COR-L47 (cell line): ENCODE results near the gene CALCOCO1.
"Not testable (repeated sequence)": the region's sequence is repeated elsewhere in the genome, so short reads cannot be mapped to it uniquely, and the experiment has no call there.

Source experiments
- DNase-seq: peaks from one replicate; lab custom pipeline; 2025; lab: John Stamatoyannopoulos, UW

The CALCOCO1 gene

DNA sequence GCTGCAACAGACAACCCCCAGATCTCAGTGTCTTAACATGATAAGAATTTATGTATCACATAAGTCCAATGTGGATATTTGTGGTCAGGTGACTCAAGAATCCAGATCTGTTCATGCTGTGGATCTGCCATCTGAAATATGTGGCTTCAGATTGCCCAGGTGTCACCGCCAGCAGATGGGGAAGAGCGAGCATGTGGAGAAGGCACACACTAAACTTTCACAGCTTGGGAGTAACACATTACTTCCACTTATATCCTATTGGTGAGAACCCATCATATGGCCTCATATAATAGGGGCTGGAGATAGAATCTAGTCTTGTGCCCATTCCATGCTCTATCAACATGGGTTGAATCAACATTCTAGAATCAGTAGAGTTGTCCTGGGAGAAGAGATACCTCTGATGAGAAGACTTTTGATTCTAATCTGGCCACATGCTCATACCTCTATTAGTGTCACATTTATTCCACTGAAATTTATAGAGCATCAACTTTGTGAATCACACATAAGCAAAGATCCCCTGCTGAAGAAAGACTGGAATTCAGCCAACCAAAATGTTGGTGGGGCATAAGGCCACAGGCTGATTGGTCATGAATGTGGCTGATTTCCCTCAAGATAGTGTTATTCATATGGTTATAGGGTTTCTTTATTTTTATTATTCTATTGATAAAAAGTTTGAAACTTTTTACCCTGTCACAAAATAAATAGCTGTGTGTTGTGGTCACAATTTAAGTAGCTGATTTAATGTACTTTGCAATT is 6.0 kb upstream of the CALCOCO1 start:
- DNase-seq, result no peak

- DNase-seq, result no peak
These were observed 2.4 kb upstream of the CALCOCO1 start for GRCh38 chr12:53729644-53730043.

- DNase-seq, result no peak
These were observed 954 bp upstream of the CALCOCO1 start for GRCh38 chr12:53728206-53728605.

DNA sequence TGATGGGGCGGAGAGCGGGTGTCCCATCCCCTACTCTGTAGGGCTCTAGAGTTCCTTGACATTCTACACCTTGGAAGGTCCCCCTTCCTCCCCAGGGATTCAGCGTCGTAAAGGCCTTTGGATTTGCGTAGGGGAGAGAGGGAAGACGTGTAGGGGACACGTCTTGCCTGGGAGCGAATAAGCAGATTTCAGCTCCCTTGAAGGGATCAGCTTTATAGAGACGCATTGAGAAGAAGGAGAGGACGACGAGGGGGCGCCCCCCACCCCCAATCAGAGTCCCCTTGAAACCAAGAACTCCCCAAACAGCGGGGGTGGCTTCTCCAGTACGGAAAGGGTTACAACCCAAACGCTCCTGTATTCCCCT is 324 bp downstream of the CALCOCO1 start:
- no peak for DNase-seq

GRCh38 chr12:53726341-53726740 is 911 bp downstream of the CALCOCO1 start:
- DNase-seq, result no peak

DNA sequence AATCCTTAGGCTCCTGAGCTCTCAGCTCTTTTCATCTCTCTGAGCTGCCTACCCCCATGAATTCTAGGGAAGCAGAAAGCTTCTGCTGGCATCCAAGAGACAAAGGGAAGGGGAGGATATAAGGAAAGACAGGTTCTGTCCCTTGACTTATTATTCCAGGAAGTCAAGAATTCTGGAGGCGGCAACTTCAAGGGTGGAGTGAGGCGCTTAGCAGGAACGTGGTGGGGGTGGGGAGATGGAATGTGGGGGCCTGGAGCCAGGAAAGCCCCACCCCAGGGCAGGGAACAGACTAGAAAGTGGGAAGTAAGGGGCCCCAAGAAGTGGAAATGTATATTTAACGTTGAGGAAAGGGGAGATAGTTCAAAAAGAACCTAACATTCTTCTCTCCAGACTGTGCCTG is 1.4 kb downstream of the CALCOCO1 start:
- no peak for DNase-seq

DNA sequence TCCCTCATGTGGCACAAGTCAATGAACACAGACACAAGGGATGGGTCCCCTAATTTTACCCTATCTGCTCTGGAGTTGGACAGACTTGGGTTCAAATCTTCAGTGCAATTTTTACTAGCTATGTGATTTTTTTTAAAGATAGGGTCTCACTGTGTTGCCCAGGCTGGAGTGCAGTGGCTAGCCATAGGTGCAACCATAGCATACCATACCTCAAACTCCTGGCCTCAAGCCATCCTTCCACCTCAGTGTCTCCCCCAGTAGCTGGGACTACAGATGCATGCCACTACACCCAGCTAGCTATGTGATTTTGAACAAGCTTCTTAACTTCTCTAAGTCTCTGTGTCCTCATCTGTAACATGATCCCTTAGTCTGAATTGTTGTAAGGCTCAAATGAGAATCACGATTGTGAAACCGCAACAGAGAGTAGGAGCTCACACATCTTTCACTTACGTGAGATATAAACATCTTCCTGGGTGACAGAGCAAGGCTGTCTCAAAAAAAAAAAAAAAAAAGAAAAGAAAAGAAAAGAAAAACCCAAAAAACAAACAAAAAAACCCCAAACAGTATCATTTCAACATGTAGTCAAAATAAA is 4.7 kb downstream of the CALCOCO1 start:
- DNase-seq, result no peak

DNA sequence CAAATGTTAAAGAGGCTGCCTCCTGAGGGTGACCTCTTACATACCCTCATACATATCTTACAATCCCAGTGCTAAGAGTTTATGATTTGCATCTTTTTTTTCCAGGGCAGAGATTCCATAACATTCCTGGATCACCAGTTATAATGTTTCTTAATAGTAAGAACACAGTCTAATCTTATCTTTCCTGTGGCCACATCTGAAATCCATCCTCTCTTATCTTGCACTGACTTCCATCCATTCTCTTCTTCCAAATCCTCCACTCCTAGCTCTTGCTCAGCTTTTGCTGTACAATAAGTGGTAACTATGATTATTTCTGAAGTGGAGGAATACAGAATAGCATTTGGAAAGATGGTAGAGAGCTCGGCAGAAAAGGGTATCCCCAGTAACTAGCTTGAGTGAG is 6.3 kb downstream of the CALCOCO1 start:
- no peak for DNase-seq

DNA sequence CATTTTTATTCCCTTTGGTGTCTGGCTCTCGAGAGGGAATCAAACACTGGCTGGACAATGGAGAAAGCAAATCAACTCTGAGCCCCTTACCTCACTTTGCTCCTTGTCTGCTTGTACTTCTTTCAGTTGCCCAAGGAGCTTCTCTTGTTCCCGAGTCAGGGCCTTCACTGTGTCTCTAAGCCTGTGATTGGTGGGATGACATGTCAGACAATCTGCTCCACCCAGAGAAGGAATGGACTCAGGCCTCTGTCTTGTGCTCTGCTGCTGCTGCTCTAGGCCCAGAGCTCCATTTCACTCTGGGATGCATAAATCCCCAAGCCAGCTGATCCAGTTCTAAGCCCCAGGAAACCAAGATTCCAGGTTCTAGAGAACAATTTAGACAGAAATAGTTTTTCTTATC is 7.6 kb downstream of the CALCOCO1 start:
- DNase-seq, result no peak

DNA sequence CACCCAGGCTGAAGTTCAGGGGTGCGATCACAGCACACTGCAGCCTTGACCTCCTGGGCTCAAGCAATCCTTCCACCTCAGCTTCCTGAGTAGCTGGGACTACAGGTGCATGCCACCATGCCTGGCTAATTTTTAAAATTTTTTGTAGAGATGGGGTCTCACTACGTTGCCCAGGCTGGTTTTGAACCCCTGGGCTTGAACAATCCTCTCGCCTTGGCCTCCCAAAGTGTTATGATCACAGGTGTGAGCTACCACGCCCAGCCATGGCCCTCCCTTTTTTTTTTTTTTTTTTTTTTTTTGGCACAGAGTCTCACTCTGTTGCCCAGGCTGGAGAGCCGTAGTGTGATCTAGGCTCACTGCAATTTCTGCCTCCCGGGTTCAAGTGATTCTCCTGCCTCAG is 8.7 kb downstream of the CALCOCO1 start:
- not testable (repeated sequence) for DNase-seq

DNA sequence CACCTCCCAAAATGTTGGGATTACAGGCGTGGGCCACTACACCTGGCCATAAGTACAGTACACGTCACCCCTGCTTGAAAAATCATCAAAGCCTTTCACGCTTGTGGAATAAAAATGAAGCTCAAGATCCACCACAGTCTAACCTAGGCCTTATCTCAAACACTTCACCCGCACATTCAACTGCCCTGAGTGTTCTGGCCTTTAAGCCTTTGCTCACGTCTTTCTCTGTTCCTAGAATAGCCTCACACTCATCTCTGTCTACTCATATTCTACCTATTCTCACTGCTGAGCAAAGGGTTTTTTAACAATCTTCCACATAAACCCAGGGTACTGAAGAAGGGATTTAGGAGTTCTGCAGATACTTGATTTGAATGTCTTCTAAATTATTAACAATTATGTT is 9.9 kb downstream of the CALCOCO1 start:
- DNase-seq, result no peak

- no peak for DNase-seq
These were observed 13.2 kb downstream of the CALCOCO1 start for GRCh38 chr12:53714004-53714403.

- no peak for DNase-seq
These were observed 13.7 kb downstream of the CALCOCO1 start for GRCh38 chr12:53713516-53713915.

GRCh38 chr12:53712059-53712643 is 15.1 kb downstream of the CALCOCO1 start:
- no peak for DNase-seq

GRCh38 chr12:53710091-53710490 is 17.2 kb downstream of the CALCOCO1 start:
- no peak for DNase-seq

- no peak for DNase-seq
These were observed 17.6 kb downstream of the CALCOCO1 start for GRCh38 chr12:53709671-53710070.

- DNase-seq, result no peak
These were observed 21.2 kb downstream of the CALCOCO1 start for GRCh38 chr12:53706080-53706479.

- DNase-seq, result no peak
These were observed 23.5 kb downstream of the CALCOCO1 start for GRCh38 chr12:53703756-53704155.

- DNase-seq, result peak; percentile 41
These were observed 25.6 kb downstream of the CALCOCO1 start for GRCh38 chr12:53701518-53702264.

- DNase-seq, result no peak
These were observed 26.7 kb downstream of the CALCOCO1 start for GRCh38 chr12:53700567-53700966.

GRCh38 chr12:53699678-53700025 is 27.6 kb downstream of the CALCOCO1 start:
- no peak for DNase-seq

GRCh38 chr12:53698948-53699677 is 28.1 kb downstream of the CALCOCO1 start:
- no peak for DNase-seq
